Measurements from ENCODE around the gene DCLK3. TPM values are rescaled to one million over a fixed set of nuclear protein-coding genes. Genes with fewer than 3 reads are reported as not detected.

Gene DCLK3
- total and polyA plus RNA-seq, 2 of the 13 experiments (the other 11 are each of a cell fraction or from before 2014, with no cell fraction given), result not detected

DNA sequence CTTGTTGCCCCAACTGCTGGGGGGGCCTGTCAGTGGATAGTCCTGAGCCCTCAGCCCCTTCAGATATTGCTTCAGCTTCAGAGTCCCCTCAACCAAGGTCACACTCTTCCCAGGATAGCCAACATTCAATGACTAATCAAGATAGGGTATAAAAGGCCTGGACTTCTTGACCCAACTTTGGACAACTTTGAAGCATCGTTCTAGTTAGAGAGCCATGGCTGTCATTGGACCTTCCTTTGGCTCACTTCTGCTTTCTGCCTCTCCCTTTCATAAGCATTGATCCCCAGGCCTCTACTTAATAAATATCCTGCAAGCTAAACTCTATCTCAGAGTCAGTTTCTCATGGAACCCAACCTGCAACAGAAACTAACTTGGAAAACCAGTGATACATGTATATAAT is 31.3 kb upstream of the DCLK3 start:
- H3K4me3 ChIP-seq (replicated peaks in 1 of 3; ENCODE audit: insufficient read depth in 1 of 3, low read depth in 2 of 3, low read length in 3 of 3), result no peak overlapping the region
- H3K9me3 ChIP-seq (ENCODE audit: low read length), result no peaks in the 10 kb centered on the region
- in situ Hi-C loops (cut with HindIII; ENCODE audit: extremely low pct_ligation_motif_present, low pct_unique_long_range_greater_than_20kb) (no loop called here), intact Hi-C loops (cut with micrococcal nuclease; ENCODE audit: unreplicated experiment) (no loop called here)
- H3K36me3 ChIP-seq (replicated peaks in 1 of 2; ENCODE audit: control insufficient read depth in 1 of 2, insufficient read depth in 2 of 2, low read length in 2 of 2), result no peaks in the 10 kb centered on the region
- H3K79me2 ChIP-seq (ENCODE audit: insufficient read depth, low read length), result no peaks in the 10 kb centered on the region
- H3K4me2 ChIP-seq (ENCODE audit: low read depth, low read length), result no peak overlapping the region
- no peaks in the 10 kb centered on the region for H3K27me3 ChIP-seq (ENCODE audit: control insufficient read depth in 1 of 2, insufficient read depth in 2 of 2, low read length in 2 of 2)
- no peaks in the 10 kb centered on the region for H4K20me1 ChIP-seq (ENCODE audit: insufficient read depth, low read length)
- ChIA-PET CTCF (ENCODE audit: low intra/inter-chr PET ratio, low total read pairs) (no interaction called here), POLR2A (no interaction called here)
- no peak for ATAC-seq
- no peak overlapping the region for H2AFZ ChIP-seq (ENCODE audit: low read length)
- no peak overlapping the region for H3K27ac ChIP-seq (ENCODE audit: extremely low read length, insufficient read depth, low read length)
- no peak overlapping the region for H3K9ac ChIP-seq (ENCODE audit: insufficient read depth, low read depth, low read length)
- BruUV-seq (replicated peaks), result no TSS peak
- FAIRE-seq, result no peak
- DNase-seq (ENCODE audit: low spot score), result no peak
- 10% methylated on average over 1 of the region's 1 CpG for WGBS (ENCODE audit: low lambda C conversion rate)
- H3K4me1 ChIP-seq (ENCODE audit: insufficient read depth, low read length), result no peaks in the 10 kb centered on the region
- TF ChIP-seq ZBTB20 (CRISPR knock-in tag; IDR thresholded peaks at IDR 0.05; ENCODE audit: borderline replicate concordance, low read depth) (no peak), RFX5 (IDR thresholded peaks at IDR 0.05; ENCODE audit: low read depth, low read length) (no peak), ZBTB3 (CRISPR knock-in tag; IDR thresholded peaks at IDR 0.05; ENCODE audit: borderline replicate concordance, low read depth) (no peak), ZNF652 (CRISPR knock-in tag; IDR thresholded peaks at IDR 0.05; ENCODE audit: borderline replicate concordance, low read depth) (no peak), FOXK1 (CRISPR knock-in tag; IDR thresholded peaks at IDR 0.05; ENCODE audit: borderline replicate concordance, low read depth) (no peak), TCF7L2 (IDR thresholded peaks at IDR 0.05; ENCODE audit: low read depth, low read length) (no peak), TGIF2 (CRISPR knock-in tag; IDR thresholded peaks at IDR 0.05) (no peak), ARHGAP35 (CRISPR knock-in tag; IDR thresholded peaks at IDR 0.05; ENCODE audit: borderline replicate concordance) (no peak)
- TF ChIP-seq, protein P1, sequence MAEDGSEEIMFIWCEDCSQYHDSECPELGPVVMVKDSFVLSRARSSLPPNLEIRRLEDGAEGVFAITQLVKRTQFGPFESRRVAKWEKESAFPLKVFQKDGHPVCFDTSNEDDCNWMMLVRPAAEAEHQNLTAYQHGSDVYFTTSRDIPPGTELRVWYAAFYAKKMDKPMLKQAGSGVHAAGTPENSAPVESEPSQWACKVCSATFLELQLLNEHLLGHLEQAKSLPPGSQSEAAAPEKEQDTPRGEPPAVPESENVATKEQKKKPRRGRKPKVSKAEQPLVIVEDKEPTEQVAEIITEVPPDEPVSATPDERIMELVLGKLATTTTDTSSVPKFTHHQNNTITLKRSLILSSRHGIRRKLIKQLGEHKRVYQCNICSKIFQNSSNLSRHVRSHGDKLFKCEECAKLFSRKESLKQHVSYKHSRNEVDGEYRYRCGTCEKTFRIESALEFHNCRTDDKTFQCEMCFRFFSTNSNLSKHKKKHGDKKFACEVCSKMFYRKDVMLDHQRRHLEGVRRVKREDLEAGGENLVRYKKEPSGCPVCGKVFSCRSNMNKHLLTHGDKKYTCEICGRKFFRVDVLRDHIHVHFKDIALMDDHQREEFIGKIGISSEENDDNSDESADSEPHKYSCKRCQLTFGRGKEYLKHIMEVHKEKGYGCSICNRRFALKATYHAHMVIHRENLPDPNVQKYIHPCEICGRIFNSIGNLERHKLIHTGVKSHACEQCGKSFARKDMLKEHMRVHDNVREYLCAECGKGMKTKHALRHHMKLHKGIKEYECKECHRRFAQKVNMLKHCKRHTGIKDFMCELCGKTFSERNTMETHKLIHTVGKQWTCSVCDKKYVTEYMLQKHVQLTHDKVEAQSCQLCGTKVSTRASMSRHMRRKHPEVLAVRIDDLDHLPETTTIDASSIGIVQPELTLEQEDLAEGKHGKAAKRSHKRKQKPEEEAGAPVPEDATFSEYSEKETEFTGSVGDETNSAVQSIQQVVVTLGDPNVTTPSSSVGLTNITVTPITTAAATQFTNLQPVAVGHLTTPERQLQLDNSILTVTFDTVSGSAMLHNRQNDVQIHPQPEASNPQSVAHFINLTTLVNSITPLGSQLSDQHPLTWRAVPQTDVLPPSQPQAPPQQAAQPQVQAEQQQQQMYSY (CRISPR knock-in tag; IDR thresholded peaks at IDR 0.05), result no peak
- TF ChIP-seq, protein P2, sequence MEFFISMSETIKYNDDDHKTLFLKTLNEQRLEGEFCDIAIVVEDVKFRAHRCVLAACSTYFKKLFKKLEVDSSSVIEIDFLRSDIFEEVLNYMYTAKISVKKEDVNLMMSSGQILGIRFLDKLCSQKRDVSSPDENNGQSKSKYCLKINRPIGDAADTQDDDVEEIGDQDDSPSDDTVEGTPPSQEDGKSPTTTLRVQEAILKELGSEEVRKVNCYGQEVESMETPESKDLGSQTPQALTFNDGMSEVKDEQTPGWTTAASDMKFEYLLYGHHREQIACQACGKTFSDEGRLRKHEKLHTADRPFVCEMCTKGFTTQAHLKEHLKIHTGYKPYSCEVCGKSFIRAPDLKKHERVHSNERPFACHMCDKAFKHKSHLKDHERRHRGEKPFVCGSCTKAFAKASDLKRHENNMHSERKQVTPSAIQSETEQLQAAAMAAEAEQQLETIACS (CRISPR knock-in tag; IDR thresholded peaks at IDR 0.05), result no peak
- TF ChIP-seq, protein P3, sequence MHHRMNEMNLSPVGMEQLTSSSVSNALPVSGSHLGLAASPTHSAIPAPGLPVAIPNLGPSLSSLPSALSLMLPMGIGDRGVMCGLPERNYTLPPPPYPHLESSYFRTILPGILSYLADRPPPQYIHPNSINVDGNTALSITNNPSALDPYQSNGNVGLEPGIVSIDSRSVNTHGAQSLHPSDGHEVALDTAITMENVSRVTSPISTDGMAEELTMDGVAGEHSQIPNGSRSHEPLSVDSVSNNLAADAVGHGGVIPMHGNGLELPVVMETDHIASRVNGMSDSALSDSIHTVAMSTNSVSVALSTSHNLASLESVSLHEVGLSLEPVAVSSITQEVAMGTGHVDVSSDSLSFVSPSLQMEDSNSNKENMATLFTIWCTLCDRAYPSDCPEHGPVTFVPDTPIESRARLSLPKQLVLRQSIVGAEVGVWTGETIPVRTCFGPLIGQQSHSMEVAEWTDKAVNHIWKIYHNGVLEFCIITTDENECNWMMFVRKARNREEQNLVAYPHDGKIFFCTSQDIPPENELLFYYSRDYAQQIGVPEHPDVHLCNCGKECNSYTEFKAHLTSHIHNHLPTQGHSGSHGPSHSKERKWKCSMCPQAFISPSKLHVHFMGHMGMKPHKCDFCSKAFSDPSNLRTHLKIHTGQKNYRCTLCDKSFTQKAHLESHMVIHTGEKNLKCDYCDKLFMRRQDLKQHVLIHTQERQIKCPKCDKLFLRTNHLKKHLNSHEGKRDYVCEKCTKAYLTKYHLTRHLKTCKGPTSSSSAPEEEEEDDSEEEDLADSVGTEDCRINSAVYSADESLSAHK (CRISPR knock-in tag; IDR thresholded peaks at IDR 0.05; ENCODE audit: borderline replicate concordance), result no peak
- TF ChIP-seq, protein P4, sequence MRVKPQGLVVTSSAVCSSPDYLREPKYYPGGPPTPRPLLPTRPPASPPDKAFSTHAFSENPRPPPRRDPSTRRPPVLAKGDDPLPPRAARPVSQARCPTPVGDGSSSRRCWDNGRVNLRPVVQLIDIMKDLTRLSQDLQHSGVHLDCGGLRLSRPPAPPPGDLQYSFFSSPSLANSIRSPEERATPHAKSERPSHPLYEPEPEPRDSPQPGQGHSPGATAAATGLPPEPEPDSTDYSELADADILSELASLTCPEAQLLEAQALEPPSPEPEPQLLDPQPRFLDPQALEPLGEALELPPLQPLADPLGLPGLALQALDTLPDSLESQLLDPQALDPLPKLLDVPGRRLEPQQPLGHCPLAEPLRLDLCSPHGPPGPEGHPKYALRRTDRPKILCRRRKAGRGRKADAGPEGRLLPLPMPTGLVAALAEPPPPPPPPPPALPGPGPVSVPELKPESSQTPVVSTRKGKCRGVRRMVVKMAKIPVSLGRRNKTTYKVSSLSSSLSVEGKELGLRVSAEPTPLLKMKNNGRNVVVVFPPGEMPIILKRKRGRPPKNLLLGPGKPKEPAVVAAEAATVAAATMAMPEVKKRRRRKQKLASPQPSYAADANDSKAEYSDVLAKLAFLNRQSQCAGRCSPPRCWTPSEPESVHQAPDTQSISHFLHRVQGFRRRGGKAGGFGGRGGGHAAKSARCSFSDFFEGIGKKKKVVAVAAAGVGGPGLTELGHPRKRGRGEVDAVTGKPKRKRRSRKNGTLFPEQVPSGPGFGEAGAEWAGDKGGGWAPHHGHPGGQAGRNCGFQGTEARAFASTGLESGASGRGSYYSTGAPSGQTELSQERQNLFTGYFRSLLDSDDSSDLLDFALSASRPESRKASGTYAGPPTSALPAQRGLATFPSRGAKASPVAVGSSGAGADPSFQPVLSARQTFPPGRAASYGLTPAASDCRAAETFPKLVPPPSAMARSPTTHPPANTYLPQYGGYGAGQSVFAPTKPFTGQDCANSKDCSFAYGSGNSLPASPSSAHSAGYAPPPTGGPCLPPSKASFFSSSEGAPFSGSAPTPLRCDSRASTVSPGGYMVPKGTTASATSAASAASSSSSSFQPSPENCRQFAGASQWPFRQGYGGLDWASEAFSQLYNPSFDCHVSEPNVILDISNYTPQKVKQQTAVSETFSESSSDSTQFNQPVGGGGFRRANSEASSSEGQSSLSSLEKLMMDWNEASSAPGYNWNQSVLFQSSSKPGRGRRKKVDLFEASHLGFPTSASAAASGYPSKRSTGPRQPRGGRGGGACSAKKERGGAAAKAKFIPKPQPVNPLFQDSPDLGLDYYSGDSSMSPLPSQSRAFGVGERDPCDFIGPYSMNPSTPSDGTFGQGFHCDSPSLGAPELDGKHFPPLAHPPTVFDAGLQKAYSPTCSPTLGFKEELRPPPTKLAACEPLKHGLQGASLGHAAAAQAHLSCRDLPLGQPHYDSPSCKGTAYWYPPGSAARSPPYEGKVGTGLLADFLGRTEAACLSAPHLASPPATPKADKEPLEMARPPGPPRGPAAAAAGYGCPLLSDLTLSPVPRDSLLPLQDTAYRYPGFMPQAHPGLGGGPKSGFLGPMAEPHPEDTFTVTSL (CRISPR knock-in tag; IDR thresholded peaks at IDR 0.05; ENCODE audit: borderline replicate concordance), result no peak
